HG03135 (cell line): ENCODE results near the gene KLK15.
"Not testable (repeated sequence)": the region's sequence is repeated elsewhere in the genome, so short reads cannot be mapped to it uniquely, and the experiment has no call there.

Experiments
- ATAC-seq: cut with Tn5 transposase; IDR thresholded peaks from one replicate; pipeline ENCODE4 v1.9.1; 2021; ENCODE audit warnings: mild to moderate bottlenecking, moderate library complexity; ENCODE audit not compliant: unreplicated experiment

Gene KLK15

GRCh38 chr19:50822661-50823208 is 10.6 kb downstream of the KLK15 start:
- no peak for ATAC-seq

DNA sequence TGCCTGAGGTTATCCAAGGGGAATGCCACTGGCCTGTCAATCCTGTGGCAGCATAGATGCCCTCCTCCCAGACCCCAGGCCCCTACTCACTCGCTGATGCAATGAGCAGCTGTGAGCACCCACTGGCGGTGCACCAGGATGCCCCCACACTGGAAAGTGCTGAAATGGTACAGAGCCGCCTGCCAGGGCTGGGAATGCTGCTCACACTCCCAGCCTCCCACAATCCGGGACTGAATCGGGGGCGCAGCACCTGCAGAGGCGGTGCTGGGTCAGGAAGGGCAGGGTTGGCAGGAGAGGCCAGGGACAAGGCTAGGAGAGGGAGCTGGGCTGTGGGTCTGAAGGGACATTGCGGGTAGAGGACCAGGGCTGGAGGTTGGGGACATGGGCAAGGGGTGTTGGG is 11.8 kb downstream of the KLK15 start:
- ATAC-seq, result no peak

DNA sequence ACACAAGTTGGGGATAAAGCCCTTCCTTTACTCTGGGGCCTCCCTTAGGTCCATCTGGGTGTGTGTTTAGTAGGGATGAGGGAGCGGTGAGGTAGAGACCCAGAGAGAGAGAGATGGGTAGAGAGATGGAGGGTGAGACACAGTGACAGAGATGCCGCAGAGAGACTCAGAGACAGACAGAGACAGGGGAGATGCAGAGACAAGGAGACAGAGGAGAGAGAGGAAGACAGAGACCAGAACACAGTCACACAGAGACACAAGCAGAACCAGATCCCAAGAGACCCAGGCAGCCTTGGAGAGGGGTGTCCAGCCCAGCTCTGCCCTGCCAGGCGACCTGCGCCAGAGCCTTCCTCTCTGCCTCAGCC is 12.1 kb downstream of the KLK15 start:
- no peak for ATAC-seq

- ATAC-seq, result no peak
These were observed 12.7 kb downstream of the KLK15 start for GRCh38 chr19:50820549-50821247.

- no peak for ATAC-seq
These were observed 13.3 kb downstream of the KLK15 start for GRCh38 chr19:50820086-50820485.

GRCh38 chr19:50819636-50820035 is 13.7 kb downstream of the KLK15 start:
- ATAC-seq, result no peak

- no peak for ATAC-seq
These were observed 14.4 kb downstream of the KLK15 start for GRCh38 chr19:50818859-50819472.

GRCh38 chr19:50817941-50818858 is 15.2 kb downstream of the KLK15 start:
- peak; percentile 45 for ATAC-seq

DNA sequence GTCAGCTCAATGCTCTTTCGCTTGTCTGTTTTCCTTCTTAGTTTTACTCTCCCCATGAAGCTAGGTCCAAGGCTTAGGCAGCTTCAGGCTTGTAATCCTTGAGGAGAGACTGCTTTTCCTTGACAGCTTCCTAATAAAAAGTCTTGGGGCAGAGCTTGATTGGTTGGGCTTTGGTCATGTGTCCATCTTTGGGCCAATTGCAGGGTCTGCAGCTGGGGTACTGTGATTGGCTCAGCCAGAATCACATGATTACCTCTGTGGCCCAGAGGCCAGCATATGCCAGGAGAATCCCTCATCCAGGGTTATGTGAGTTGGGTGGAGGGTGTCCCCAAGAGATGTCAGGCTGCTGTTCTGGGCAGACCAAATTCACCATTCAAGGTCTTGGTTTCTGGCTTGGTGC is 17.9 kb downstream of the KLK15 start:
- ATAC-seq, result no peak

DNA sequence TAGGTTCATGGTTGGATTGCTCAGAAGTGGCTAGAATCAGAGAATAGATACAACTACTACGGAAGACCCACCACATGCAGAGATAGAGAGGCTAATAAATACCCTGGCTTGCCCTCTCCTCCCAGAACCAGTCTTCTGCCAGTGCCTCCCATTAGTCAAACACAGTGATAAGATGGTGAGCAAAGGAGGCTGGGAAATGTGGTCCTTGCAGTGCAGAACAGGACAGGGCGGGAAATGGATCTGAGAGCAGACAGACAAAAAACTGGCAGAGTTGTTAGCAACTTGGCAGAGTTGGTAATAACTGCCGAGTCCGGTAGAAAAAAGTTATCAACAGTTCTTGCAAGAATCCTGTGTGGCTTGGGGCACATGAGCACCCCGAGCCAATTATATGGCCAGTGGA is 18.5 kb downstream of the KLK15 start:
- ATAC-seq, result no peak

GRCh38 chr19:50812474-50812873 is 20.9 kb downstream of the KLK15 start:
- no peak for ATAC-seq

- not testable (repeated sequence) for ATAC-seq
These were observed 21.6 kb downstream of the KLK15 start for GRCh38 chr19:50811622-50812238.

GRCh38 chr19:50808856-50809255 is 24.5 kb downstream of the KLK15 start:
- no peak for ATAC-seq

GRCh38 chr19:50804420-50805272 is 28.7 kb downstream of the KLK15 start:
- peak; percentile 93 for ATAC-seq

DNA sequence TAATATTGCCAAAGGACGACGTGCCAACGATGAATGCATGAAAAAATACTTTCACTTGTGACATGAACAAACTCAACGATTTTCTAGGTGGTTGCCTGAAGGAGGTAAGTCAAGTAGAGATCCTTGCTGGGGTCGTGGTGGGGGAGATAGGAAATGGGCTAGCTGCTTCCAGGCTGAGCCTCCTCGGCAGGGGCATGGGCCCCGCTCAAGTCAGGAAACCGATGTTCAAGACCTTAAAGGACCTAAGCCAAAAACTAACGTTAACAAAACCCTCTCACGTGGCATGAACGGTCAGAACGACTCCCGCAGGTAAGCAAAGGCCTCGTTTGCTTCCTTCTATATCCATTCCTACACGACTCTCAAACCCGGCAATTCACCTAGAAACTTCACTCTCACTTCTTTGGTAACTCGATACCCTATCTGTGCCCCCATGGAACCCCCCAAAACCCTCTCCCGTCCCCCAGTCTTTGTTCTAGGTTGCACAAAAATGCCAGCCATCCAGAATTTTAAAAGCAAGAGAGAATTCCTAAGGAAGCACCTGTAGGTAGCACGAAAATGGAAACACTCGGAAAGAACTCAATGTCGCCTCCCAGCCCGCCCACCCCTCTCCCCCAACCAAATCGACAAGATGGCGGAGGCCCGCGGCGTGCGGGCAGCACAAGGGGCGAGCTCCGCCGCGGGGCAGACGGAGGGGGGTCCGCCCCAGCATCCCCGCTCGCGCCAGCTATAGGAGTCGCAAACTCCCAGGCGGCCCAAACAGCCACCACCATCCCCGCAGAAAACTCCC is 29.5 kb downstream of the KLK15 start:
- ATAC-seq, result peak; percentile 11

GRCh38 chr19:50801107-50801506 is 32.3 kb downstream of the KLK15 start:
- no peak for ATAC-seq

- ATAC-seq, result no peak
These were observed 33.9 kb downstream of the KLK15 start for GRCh38 chr19:50799547-50799851.

GRCh38 chr19:50798659-50799546 is 34.5 kb downstream of the KLK15 start:
- ATAC-seq, result no peak
